ENCODE measurements around the gene CACNA1C.

CACNA1C gene

DNA sequence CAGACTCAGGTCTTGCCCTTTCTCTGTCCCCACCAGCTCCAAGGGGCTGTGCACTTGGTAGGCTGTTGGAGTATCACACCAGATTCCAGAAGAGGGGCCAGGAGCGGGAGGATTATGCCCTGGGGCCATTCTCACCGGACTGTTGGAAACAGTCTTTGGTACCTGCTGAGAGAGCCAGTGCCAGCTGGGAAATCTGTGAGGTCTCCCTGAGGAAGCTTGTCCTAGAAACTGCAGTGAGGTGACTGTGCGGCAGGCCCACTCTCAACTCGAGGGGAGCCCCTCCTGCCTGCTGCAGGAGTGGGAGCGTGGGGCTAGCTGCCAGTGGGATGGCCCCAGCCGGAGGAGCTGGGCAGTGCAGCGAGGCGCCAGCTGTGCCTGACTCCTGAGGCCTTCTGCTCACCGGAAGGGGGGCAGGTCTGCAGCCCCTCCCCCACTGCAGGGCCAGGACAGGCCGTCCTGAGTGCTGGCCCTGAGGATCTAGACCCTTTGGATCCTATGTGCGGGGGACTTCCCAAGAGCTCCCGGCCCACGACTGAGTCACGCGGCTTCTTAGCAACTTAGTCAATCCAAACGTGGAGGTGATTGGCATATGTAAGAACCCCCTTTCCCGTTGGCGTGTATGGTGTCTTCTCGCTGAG, 295.2 kb downstream of the CACNA1C start:
- DNase-seq, result no peak

- no peak for DNase-seq
Measured at GRCh38 chr12:2348482-2348852, 295.7 kb downstream of the CACNA1C start.

GRCh38 chr12:2351161-2351560, 298.4 kb downstream of the CACNA1C start:
- no peak for DNase-seq

GRCh38 chr12:2352203-2352602, 299.4 kb downstream of the CACNA1C start:
- DNase-seq, result no peak

- DNase-seq, result no peak
Measured at GRCh38 chr12:2353281-2353680, 300.5 kb downstream of the CACNA1C start.

GRCh38 chr12:2353691-2354090, 300.9 kb downstream of the CACNA1C start:
- DNase-seq, result no peak

DNA sequence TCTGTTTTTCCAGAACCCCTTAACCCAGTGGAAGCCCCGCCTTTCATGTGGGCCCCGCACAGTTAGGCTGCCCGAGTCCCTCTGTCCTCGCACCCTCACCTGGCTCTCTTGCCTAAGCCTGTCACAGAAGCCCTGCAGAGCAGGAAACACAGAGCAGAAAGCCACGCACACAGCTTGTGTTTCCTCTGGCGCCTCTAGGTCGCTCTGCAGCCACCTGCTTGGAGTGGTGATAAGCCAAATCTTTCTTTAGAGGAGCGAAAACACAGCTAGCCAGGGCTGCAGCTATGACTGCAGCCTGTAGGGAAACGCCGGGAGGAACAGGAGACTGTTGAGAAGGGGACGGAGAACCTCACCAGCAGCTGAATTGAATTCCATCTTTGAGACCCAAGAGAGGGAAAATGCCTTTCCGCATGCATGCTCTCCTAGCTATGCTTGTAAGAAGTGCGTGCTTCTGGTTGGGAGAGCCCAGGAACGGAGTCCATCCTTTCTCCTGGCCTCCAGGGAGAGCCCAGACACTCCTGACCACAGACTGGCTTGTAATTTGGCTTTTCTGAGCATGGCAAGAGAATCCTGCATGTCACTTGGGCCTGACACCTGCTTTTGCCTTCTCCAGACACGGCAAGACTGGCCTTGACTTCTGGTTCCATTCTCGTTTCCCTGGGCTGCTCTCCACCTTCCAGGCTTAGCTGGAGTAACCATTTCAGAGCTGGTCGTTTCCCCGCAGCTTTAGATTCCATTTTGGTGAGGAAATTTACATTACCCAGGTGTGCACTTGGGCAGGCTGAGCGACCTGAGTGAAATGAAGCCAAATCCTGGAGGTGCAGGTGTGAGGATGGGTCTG, 301.6 kb downstream of the CACNA1C start:
- no peak for DNase-seq

DNA sequence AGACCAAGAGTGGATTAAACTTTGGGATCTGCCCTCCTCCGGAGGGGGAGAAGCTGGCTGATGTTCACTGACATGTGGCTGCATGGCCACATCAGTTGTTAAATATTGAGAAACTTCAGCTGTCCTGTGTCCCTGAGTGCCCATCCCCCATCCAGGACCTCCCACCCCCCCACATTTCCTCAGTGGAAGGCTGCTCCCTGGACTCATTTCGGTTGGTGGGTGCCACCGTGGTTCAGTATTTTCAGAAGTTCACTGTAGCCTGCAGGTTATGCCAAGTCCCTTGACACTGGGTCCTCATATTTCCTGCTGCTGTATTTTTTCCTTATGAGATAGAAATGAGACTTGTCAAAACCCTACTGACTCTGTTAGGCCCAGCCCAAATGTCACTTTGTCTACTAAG, 302.4 kb downstream of the CACNA1C start:
- no peak for DNase-seq

DNA sequence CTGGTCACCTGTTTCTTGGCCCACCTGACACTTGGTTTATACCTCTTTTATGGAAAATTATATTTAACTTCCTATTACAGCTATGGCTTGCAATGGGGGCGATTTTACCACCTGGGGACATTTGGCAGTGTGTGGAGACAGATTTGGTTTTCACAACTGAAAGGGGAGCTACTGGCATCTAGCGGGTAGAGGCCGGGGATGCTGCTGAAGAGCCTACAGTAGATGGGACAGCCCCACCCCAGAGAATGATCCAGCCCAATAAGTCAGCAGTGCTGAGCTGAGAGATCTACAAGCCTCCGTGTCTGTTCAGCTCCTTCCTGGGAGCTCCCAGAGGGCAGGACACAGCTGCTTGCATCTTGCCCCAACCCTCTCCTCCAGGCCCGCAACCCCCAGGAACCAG, 302.8 kb downstream of the CACNA1C start:
- DNase-seq, result no peak

DNA sequence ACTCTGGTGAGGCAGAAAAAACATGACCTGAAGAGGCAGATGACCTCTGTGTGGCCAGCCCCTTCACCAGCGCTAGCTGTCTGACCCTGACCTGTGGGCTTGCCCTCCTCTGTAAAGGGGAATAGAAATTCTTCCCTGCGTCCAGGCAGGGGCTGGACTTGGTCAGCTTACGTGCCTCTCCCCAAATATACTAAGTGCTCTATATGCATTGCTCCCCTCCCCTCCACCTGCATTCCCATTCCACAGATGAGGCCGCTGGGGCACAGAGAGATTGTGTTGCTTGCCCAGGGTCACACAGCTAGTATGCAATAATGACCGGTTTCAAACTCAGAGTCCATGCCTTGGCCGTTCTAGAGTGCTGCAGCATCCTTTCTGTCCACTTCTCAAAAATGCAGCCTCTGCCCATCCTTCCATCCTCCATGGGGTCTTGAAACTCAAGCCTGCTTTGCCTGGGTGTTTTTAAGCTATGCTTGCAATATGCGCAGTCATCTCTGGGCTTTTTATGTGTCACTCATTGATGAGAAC, 303.9 kb downstream of the CACNA1C start:
- no peak for DNase-seq

DNA sequence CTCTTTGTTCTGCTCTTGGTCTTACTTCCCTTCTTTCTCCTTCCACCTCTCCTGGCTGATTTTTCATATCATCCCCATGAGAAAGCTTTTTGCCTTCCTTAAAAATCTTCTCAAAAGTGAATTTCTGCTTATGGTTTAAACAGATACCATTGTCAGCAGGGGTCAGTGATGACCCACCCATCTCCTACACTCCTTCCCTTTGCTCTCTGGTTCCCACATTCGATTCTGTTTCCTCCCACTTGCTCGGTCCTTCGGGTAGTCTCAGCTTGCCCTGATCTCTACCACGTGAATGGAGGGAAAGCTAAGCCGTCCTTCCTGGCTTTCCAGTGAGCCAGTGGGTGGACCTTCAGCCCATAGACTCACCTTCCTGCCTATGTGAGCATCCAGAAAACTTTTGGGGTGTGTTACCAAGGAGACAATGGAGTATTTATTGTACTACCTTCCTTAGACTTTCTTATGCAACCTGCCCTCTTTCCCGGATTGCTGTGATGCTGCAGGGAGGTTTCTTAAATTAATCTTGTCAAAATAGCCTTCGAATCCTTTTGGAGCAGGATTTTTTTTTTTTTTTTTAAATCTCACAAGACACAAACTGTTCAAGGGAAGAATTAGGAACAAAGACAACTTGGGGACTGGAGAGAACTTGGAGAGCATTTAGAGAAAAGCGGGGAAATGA, 306.3 kb downstream of the CACNA1C start:
- no peak for DNase-seq

GRCh38 chr12:2359725-2360629, 307.2 kb downstream of the CACNA1C start:
- DNase-seq, result no peak

- no peak for DNase-seq
Measured at GRCh38 chr12:2360630-2361170, 307.9 kb downstream of the CACNA1C start.

DNA sequence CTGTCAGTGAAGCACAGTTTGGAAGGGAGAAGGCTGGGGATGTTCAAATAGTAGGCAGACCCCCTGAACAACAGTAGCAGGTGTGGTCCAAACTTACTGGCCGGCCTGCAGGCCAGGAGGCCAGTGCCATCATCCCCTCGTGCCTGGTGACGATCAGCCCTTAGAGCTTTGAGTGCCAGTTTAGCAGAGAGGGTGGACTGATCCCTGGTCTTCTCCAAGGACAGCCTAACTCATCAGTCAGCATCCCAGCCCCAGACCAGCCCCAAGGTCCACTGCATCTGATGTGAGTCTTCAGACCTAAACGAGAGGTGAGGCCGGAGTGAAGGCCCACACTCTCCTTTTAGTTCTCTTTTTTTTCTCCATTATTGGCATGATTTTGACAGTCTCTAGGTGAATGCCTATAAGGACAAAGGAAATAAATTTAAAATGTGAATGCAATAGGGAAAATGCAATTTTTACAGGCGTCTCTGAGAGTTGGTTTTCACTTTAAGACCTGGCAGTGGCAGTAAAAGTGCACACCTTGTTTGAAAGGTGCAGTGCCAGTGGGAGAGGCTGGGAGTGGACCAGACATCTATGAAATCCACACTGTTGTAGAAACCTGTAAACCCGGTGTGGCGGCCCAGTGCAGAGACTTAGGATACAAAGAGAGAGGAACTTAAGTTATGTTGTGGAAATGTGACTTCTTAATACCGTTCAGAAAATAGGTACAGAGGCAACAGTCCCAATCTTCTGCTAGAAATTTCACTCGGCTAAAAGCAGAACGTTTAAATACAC, 311.2 kb downstream of the CACNA1C start:
- no peak for DNase-seq

GRCh38 chr12:2364631-2365051, 311.9 kb downstream of the CACNA1C start:
- no peak for DNase-seq

GRCh38 chr12:2366711-2367110, 313.9 kb downstream of the CACNA1C start:
- DNase-seq, result no peak

- DNase-seq, result no peak
Measured at GRCh38 chr12:2372178-2372577, 319.4 kb downstream of the CACNA1C start.

- no peak for DNase-seq
Measured at GRCh38 chr12:2372735-2373134, 319.9 kb downstream of the CACNA1C start.

DNA sequence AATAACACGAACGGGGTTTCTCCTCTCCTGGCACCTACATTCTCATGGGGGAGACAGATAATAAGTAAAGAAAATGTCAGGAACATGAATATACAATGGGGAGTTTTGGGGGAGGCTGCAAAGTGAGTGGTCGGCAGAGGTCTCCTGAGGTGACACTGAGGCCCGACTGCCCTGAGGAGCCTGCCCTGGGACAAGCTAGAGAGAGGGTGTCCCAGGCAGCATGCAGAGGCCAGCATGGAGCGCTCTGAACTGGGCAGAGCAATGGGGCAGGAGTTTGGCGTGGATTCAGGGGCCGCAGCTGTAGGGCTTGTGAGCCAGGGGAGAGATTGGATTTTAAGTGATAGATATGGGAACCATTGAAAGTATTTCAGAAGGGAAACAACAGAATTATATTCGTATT, 320.5 kb downstream of the CACNA1C start:
- DNase-seq, result no peak

DNA sequence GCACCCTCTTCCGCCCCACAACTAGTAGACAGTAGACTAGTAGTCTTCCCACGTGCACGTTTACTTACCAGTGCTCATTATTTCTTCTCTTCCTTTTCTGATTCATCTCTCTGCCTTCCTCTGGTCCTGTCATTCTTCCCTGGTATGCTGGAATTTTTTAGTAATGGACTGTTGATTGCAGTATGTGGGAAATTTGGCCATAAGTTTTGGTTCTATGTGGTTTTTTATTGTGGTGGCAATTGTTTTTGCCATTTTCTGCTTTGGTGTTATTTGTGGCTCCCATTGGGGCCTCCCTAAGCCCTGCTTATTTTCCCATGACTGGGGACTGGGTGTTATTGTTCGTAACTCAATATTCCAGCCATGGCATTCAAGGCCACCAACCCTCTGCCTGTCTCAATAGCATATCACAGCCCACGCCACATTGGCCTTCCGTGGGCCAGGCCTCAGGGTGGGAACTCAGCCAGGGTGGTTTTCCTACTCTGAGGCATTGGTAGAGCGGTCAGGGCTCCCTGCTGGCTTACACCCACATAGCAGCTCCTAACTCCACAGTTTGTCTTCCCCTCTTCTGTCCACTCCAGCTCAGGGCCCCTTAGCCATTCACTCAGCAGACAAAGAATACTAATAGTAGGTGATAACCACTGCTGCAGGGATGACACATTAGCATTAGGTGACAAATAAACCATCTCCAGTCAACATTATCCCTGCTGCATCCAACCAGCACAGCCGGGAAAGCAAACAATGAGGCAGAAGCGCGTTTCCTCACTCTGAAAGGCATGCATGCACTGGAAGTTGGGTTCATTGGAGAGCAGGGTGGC, 321.5 kb downstream of the CACNA1C start:
- no peak for DNase-seq

GRCh38 chr12:2375871-2376270, 323.1 kb downstream of the CACNA1C start:
- no peak for DNase-seq

Data from stimulated activated CD4-positive, alpha-beta T cell treated with anti-CD3 and anti-CD28 coated beads, Interleukin-4, amount 100 ng/mL, for 4 hours (primary cell).